ENCODE data around the gene SSR1.

The SSR1 gene

DNA sequence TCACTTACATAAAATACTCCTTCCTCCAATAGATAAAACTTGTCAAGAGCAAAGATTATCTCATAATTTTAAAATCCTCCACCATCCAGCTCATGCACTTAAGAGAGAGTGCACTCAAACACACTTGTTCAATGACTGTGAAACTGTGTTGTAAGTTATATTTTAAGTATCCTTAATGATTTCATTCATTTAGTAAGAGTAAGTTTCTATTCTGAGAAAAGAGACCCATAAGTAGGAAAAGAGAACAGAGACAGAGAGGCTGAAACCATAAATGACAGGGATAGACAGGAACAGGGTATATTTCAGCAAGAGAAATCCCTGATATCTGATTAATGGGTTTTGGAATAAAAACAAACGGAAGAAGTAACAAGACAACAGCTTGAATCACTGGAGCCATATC is 8.2 kb downstream of the SSR1 start:
- H3K4me3 ChIP-seq (replicated peaks; ENCODE audit: insufficient read depth, low read length): no peak overlapping the region
- DNase-seq (ENCODE audit: low read depth in 1 of 2, low spot score in 1 of 2): no peak

DNA sequence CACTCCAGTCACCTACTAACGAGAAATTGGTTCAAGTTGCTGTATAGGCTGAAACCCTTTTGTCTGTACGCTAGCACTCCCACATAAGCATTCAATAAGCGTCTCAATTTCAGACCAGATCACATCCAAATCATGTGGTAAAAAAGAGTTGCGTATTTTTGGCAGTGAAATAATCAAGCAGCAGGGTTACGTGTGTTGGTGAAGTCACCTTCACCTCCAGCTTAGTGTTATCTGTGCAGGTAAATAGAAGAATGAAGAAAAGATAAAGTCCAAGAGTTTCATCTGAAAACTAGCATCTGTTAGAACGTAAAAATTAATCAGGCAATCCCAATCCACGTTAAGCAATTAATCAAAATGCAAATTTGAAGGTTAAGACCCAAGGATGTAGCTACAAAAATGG is 11.3 kb downstream of the SSR1 start:
- H3K27ac ChIP-seq (replicated peaks): no peak overlapping the region
- no peak overlapping the region for H3K4me3 ChIP-seq (replicated peaks; ENCODE audit: insufficient read depth, low read length)
- TF ChIP-seq, protein P1, sequence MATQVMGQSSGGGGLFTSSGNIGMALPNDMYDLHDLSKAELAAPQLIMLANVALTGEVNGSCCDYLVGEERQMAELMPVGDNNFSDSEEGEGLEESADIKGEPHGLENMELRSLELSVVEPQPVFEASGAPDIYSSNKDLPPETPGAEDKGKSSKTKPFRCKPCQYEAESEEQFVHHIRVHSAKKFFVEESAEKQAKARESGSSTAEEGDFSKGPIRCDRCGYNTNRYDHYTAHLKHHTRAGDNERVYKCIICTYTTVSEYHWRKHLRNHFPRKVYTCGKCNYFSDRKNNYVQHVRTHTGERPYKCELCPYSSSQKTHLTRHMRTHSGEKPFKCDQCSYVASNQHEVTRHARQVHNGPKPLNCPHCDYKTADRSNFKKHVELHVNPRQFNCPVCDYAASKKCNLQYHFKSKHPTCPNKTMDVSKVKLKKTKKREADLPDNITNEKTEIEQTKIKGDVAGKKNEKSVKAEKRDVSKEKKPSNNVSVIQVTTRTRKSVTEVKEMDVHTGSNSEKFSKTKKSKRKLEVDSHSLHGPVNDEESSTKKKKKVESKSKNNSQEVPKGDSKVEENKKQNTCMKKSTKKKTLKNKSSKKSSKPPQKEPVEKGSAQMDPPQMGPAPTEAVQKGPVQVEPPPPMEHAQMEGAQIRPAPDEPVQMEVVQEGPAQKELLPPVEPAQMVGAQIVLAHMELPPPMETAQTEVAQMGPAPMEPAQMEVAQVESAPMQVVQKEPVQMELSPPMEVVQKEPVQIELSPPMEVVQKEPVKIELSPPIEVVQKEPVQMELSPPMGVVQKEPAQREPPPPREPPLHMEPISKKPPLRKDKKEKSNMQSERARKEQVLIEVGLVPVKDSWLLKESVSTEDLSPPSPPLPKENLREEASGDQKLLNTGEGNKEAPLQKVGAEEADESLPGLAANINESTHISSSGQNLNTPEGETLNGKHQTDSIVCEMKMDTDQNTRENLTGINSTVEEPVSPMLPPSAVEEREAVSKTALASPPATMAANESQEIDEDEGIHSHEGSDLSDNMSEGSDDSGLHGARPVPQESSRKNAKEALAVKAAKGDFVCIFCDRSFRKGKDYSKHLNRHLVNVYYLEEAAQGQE (IDR thresholded peaks at IDR 0.05; ENCODE audit: insufficient replicate concordance, low read depth): no peak
- TF ChIP-seq, protein P2, sequence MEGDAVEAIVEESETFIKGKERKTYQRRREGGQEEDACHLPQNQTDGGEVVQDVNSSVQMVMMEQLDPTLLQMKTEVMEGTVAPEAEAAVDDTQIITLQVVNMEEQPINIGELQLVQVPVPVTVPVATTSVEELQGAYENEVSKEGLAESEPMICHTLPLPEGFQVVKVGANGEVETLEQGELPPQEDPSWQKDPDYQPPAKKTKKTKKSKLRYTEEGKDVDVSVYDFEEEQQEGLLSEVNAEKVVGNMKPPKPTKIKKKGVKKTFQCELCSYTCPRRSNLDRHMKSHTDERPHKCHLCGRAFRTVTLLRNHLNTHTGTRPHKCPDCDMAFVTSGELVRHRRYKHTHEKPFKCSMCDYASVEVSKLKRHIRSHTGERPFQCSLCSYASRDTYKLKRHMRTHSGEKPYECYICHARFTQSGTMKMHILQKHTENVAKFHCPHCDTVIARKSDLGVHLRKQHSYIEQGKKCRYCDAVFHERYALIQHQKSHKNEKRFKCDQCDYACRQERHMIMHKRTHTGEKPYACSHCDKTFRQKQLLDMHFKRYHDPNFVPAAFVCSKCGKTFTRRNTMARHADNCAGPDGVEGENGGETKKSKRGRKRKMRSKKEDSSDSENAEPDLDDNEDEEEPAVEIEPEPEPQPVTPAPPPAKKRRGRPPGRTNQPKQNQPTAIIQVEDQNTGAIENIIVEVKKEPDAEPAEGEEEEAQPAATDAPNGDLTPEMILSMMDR (IDR thresholded peaks at IDR 0.05; ENCODE audit: insufficient read depth, low read length): no peak
- TF ChIP-seq SPI1 (IDR thresholded peaks at IDR 0.05; ENCODE audit: borderline replicate concordance, low read depth): no peak
- TF ChIP-seq GABPA (IDR thresholded peaks at IDR 0.05; ENCODE audit: low read depth): no peak
- TF ChIP-seq POLR2AphosphoS5 (IDR thresholded peaks at IDR 0.05; ENCODE audit: low read depth): no peak
- no peak for DNase-seq (ENCODE audit: low read depth in 1 of 2, low spot score in 1 of 2)
- no peaks in the 10 kb centered on the region for H3K27me3 ChIP-seq (ENCODE audit: insufficient read depth, poor library complexity, severe bottlenecking)

More for the DNA sequence above, 8.2 kb downstream of the SSR1 start:
- TF ChIP-seq POLR2AphosphoS5 (IDR thresholded peaks at IDR 0.05; ENCODE audit: low read depth): no peak
- no peak for TF ChIP-seq GABPA (IDR thresholded peaks at IDR 0.05; ENCODE audit: low read depth)
- TF ChIP-seq, protein P2 (IDR thresholded peaks at IDR 0.05; ENCODE audit: insufficient read depth, low read length): no peak
- TF ChIP-seq, protein P1 (IDR thresholded peaks at IDR 0.05; ENCODE audit: insufficient replicate concordance, low read depth): no peak
- TF ChIP-seq SPI1 (IDR thresholded peaks at IDR 0.05; ENCODE audit: borderline replicate concordance, low read depth): no peak
- Histone ChIP-seq H3K27ac (replicated peaks) (no peak overlapping the region), H3K27me3 (ENCODE audit: insufficient read depth, poor library complexity, severe bottlenecking) (no peaks in the 10 kb centered on the region)

DNA sequence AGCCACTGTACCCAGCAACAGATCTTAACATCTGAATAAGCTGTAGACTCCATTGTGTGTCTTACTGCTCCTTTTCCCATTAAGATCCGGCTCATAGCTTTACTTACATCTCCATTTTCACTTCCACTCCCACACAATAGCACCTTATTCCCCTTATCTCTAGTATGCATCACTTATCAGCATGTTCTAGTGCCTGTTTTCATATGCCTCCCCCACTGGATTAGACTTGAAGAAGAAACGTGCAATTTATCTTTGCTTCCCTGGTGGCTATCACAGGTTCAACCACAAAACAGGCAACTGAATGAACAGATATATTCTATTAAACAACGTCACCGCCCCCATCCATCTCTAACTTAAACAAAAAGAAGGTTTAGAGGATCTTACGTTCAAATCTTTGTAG is 12.1 kb downstream of the SSR1 start:
- DNase-seq (ENCODE audit: low read depth in 1 of 2, low spot score in 1 of 2): no peak
- Histone ChIP-seq H3K4me3 (replicated peaks; ENCODE audit: insufficient read depth, low read length) (no peak overlapping the region), H3K27ac (replicated peaks) (no peak overlapping the region), H3K27me3 (ENCODE audit: insufficient read depth, poor library complexity, severe bottlenecking) (no peaks in the 10 kb centered on the region)
- TF ChIP-seq SPI1 (IDR thresholded peaks at IDR 0.05; ENCODE audit: borderline replicate concordance, low read depth): no peak
- TF ChIP-seq GABPA (IDR thresholded peaks at IDR 0.05; ENCODE audit: low read depth): no peak
- TF ChIP-seq, protein P1 (IDR thresholded peaks at IDR 0.05; ENCODE audit: insufficient replicate concordance, low read depth): no peak
- no peak for TF ChIP-seq POLR2AphosphoS5 (IDR thresholded peaks at IDR 0.05; ENCODE audit: low read depth)
- TF ChIP-seq, protein P2 (IDR thresholded peaks at IDR 0.05; ENCODE audit: insufficient read depth, low read length): no peak

Measured in HL-60 (cell line).